HPDE6-E6E7 (cell line): ENCODE measurements around the gene ARHGAP6.

Source experiments
- DNase-seq: peaks from one replicate; pipeline ENCODE4 v3.0.0; 2011; ENCODE audit warnings: missing footprints; ENCODE audit errors: extremely low spot score

Gene ARHGAP6

GRCh38 chrX:11108253-11108941, 557.3 kb downstream of the ARHGAP6 start:
- DNase-seq, result no peak

- DNase-seq, result peak; percentile 14
These were observed 560.6 kb downstream of the ARHGAP6 start for GRCh38 chrX:11105080-11105479.

DNA sequence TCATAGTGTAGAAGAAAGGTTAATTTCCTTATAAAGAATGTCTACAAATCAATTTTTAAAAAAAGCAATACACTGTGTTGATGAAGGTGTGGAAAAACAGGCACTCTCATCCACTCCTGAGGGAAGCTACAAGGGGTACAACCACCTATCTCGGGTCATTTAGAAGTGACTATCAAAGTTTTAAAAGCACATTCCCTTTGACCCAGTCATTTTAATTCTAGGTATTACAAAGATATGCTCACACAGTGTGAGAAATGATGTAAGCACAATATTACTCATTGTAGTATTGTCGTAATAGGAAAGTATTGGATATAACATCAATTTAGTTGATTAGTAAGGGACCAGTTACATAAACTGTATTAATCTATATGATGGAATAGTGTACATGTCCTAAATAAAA, 562.0 kb downstream of the ARHGAP6 start:
- DNase-seq, result no peak

DNA sequence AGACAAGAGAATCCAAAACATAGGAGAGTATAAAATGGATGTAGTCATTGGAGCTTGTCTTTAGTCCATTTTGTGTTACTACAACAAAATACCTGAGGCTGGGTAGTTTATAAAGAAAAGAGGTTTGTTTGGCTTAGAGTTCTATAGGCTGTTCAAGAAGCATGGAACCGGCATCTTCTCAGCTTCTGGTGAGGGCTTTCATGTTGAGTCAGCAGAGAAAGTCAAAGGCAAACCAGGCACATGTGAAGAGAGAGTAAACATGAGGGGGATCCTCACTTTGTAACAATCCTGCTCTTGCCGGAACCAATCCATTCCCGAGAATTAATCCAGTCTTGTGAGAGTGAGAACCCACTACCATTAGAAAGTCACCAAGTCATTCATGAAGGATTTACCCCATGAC, 562.7 kb downstream of the ARHGAP6 start:
- no peak for DNase-seq

- DNase-seq, result peak; percentile 11
These were observed 565.3 kb downstream of the ARHGAP6 start for GRCh38 chrX:11100281-11101035.

- DNase-seq, result no peak
These were observed 566.3 kb downstream of the ARHGAP6 start for GRCh38 chrX:11099465-11099864.

- no peak for DNase-seq
These were observed 567.8 kb downstream of the ARHGAP6 start for GRCh38 chrX:11097933-11098332.

GRCh38 chrX:11089802-11090201, 575.9 kb downstream of the ARHGAP6 start:
- DNase-seq, result no peak
